ENCODE results near the gene HDAC8. TPM values are rescaled to one million over a fixed set of nuclear protein-coding genes. Genes with fewer than 3 reads are reported as not detected.
A peak's percentile ranks its signal among the peaks of the same experiment; 100 is the strongest.
"Not testable (repeated sequence)": the region's sequence is repeated elsewhere in the genome, so short reads cannot be mapped to it uniquely, and the experiment has no call there.

The HDAC8 gene
- total and polyA plus RNA-seq, 9 donors: 15.4 to 22.0 (median 17.7) TPM

- no peak overlapping the region for H3K4me3 ChIP-seq (ENCODE audit: low read length)
- H3K27me3 ChIP-seq (ENCODE audit: control insufficient read depth, insufficient read depth, low read length): no peaks in the 10 kb centered on the region
- H3K27ac ChIP-seq (ENCODE audit: low read length): no peak overlapping the region
- H3K4me1 ChIP-seq (ENCODE audit: control insufficient read depth, insufficient read depth, low read length): no peaks in the 10 kb centered on the region
- peaks cover 2% of the 10 kb centered on the region for H3K36me3 ChIP-seq (ENCODE audit: control insufficient read depth, insufficient read depth, low read length)
- peak; percentile 20 for DNase-seq
- no CpG with 5 or more reads among the region's 3 CpGs for WGBS (ENCODE audit: insufficient coverage)
- H3K9me3 ChIP-seq (replicated peaks; ENCODE audit: control insufficient read depth, low read depth, low read length): no peaks in the 10 kb centered on the region
These were observed 106.2 kb downstream of the HDAC8 start for GRCh38 chrX:72466493-72466892.

- Histone ChIP-seq H3K4me3 (ENCODE audit: low read length) (no peak overlapping the region), H3K27ac (ENCODE audit: low read length) (no peak overlapping the region), H3K27me3 (ENCODE audit: control insufficient read depth, insufficient read depth, low read length) (no peaks in the 10 kb centered on the region), H3K9me3 (replicated peaks; ENCODE audit: control insufficient read depth, low read depth, low read length) (no peaks in the 10 kb centered on the region), H3K4me1 (ENCODE audit: control insufficient read depth, insufficient read depth, low read length) (no peaks in the 10 kb centered on the region), H3K36me3 (ENCODE audit: control insufficient read depth, insufficient read depth, low read length) (peaks cover 2% of the 10 kb centered on the region)
- DNase-seq: no peak
- WGBS (ENCODE audit: insufficient coverage): no CpG with 5 or more reads among the region's 2 CpGs
These were observed 106.8 kb downstream of the HDAC8 start for GRCh38 chrX:72465889-72466288.

- no peaks in the 10 kb centered on the region for H3K9me3 ChIP-seq (replicated peaks; ENCODE audit: control insufficient read depth, low read depth, low read length)
- no peaks in the 10 kb centered on the region for H3K27me3 ChIP-seq (ENCODE audit: control insufficient read depth, insufficient read depth, low read length)
- DNase-seq: no peak
- H3K36me3 ChIP-seq (ENCODE audit: control insufficient read depth, insufficient read depth, low read length): peaks cover 2% of the 10 kb centered on the region
- 60% methylated on average over 1 of the region's 5 CpGs for WGBS (ENCODE audit: insufficient coverage)
- no peaks in the 10 kb centered on the region for H3K4me1 ChIP-seq (ENCODE audit: control insufficient read depth, insufficient read depth, low read length)
- H3K4me3 ChIP-seq (ENCODE audit: low read length): no peak overlapping the region
- H3K27ac ChIP-seq (ENCODE audit: low read length): no peak overlapping the region
These were observed 110.9 kb downstream of the HDAC8 start for GRCh38 chrX:72461766-72462165.

- DNase-seq: no peak
- Histone ChIP-seq H3K27ac (ENCODE audit: low read length) (no peak overlapping the region), H3K27me3 (ENCODE audit: control insufficient read depth, insufficient read depth, low read length) (no peaks in the 10 kb centered on the region), H3K4me1 (ENCODE audit: control insufficient read depth, insufficient read depth, low read length) (no peaks in the 10 kb centered on the region), H3K9me3 (replicated peaks; ENCODE audit: control insufficient read depth, low read depth, low read length) (no peaks in the 10 kb centered on the region), H3K36me3 (ENCODE audit: control insufficient read depth, insufficient read depth, low read length) (peaks cover 2% of the 10 kb centered on the region), H3K4me3 (ENCODE audit: low read length) (no peak overlapping the region)
- WGBS (ENCODE audit: insufficient coverage): no CpG with 5 or more reads among the region's 2 CpGs
These were observed 111.4 kb downstream of the HDAC8 start for GRCh38 chrX:72461288-72461687.

- no peak overlapping the region for H3K27ac ChIP-seq (ENCODE audit: low read length)
- DNase-seq: no peak
- no peaks in the 10 kb centered on the region for H3K27me3 ChIP-seq (ENCODE audit: control insufficient read depth, insufficient read depth, low read length)
- no CpG with 5 or more reads among the region's 1 CpG for WGBS (ENCODE audit: insufficient coverage)
- H3K36me3 ChIP-seq (ENCODE audit: control insufficient read depth, insufficient read depth, low read length): peaks cover 2% of the 10 kb centered on the region
- no peaks in the 10 kb centered on the region for H3K9me3 ChIP-seq (replicated peaks; ENCODE audit: control insufficient read depth, low read depth, low read length)
- no peak overlapping the region for H3K4me3 ChIP-seq (ENCODE audit: low read length)
- no peaks in the 10 kb centered on the region for H3K4me1 ChIP-seq (ENCODE audit: control insufficient read depth, insufficient read depth, low read length)
These were observed 111.9 kb downstream of the HDAC8 start for GRCh38 chrX:72460715-72461114.

GRCh38 chrX:72449034-72449433 is 123.6 kb downstream of the HDAC8 start:
- WGBS (ENCODE audit: insufficient coverage): no CpG with 5 or more reads among the region's 1 CpG
- H3K27me3 ChIP-seq (ENCODE audit: control insufficient read depth, insufficient read depth, low read length); DNase-seq; H3K27ac ChIP-seq (ENCODE audit: low read length); H3K9me3 ChIP-seq (replicated peaks; ENCODE audit: control insufficient read depth, low read depth, low read length); H3K4me3 ChIP-seq (ENCODE audit: low read length); H3K36me3 ChIP-seq (ENCODE audit: control insufficient read depth, insufficient read depth, low read length); H3K4me1 ChIP-seq (ENCODE audit: control insufficient read depth, insufficient read depth, low read length): not testable (repeated sequence)

GRCh38 chrX:72440764-72441163 is 131.9 kb downstream of the HDAC8 start:
- not testable (repeated sequence) for H3K4me1 ChIP-seq (ENCODE audit: control insufficient read depth, insufficient read depth, low read length); H3K27ac ChIP-seq (ENCODE audit: low read length); H3K9me3 ChIP-seq (replicated peaks; ENCODE audit: control insufficient read depth, low read depth, low read length); H3K4me3 ChIP-seq (ENCODE audit: low read length); H3K27me3 ChIP-seq (ENCODE audit: control insufficient read depth, insufficient read depth, low read length); H3K36me3 ChIP-seq (ENCODE audit: control insufficient read depth, insufficient read depth, low read length); DNase-seq
- 94% methylated on average over 9 of the region's 16 CpGs for WGBS (ENCODE audit: insufficient coverage)

- peaks cover 2% of the 10 kb centered on the region for H3K27me3 ChIP-seq (ENCODE audit: control insufficient read depth, insufficient read depth, low read length)
- no peak overlapping the region for H3K27ac ChIP-seq (ENCODE audit: low read length)
- no peak overlapping the region for H3K4me3 ChIP-seq (ENCODE audit: low read length)
- H3K36me3 ChIP-seq (ENCODE audit: control insufficient read depth, insufficient read depth, low read length): peaks cover 5% of the 10 kb centered on the region
- DNase-seq: no peak
- no peaks in the 10 kb centered on the region for H3K4me1 ChIP-seq (ENCODE audit: control insufficient read depth, insufficient read depth, low read length)
- peaks cover 12% of the 10 kb centered on the region for H3K9me3 ChIP-seq (replicated peaks; ENCODE audit: control insufficient read depth, low read depth, low read length)
These were observed 136.6 kb downstream of the HDAC8 start for GRCh38 chrX:72436010-72436409.

GRCh38 chrX:72430405-72430968 is 142.2 kb downstream of the HDAC8 start:
- Histone ChIP-seq H3K27ac (ENCODE audit: low read length) (no peak overlapping the region), H3K4me1 (ENCODE audit: control insufficient read depth, insufficient read depth, low read length) (no peaks in the 10 kb centered on the region)
- 80% methylated on average over 1 of the region's 4 CpGs for WGBS (ENCODE audit: insufficient coverage)

GRCh38 chrX:72421797-72422196 is 150.8 kb downstream of the HDAC8 start:
- Histone ChIP-seq H3K27me3 (ENCODE audit: control insufficient read depth, insufficient read depth, low read length) (no peaks in the 10 kb centered on the region), H3K4me1 (ENCODE audit: control insufficient read depth, insufficient read depth, low read length) (no peaks in the 10 kb centered on the region), H3K27ac (ENCODE audit: low read length) (no peak overlapping the region), H3K9me3 (replicated peaks; ENCODE audit: control insufficient read depth, low read depth, low read length) (peaks cover 30% of the 10 kb centered on the region), H3K4me3 (ENCODE audit: low read length) (no peak overlapping the region), H3K36me3 (ENCODE audit: control insufficient read depth, insufficient read depth, low read length) (no peaks in the 10 kb centered on the region)
- no peak for DNase-seq

More at GRCh38 chrX:72430405-72430968, 142.2 kb downstream of the HDAC8 start:
- no peak overlapping the region for H3K4me3 ChIP-seq (ENCODE audit: low read length)
- no peak for DNase-seq
- peaks cover 2% of the 10 kb centered on the region for H3K27me3 ChIP-seq (ENCODE audit: control insufficient read depth, insufficient read depth, low read length)
- H3K36me3 ChIP-seq (ENCODE audit: control insufficient read depth, insufficient read depth, low read length): peaks cover 5% of the 10 kb centered on the region
- H3K9me3 ChIP-seq (replicated peaks; ENCODE audit: control insufficient read depth, low read depth, low read length): peaks cover 5% of the 10 kb centered on the region

GRCh38 chrX:72409993-72410392 is 162.7 kb downstream of the HDAC8 start:
- Histone ChIP-seq H3K27ac (ENCODE audit: low read length) (no peak overlapping the region), H3K27me3 (ENCODE audit: control insufficient read depth, insufficient read depth, low read length) (peaks cover 2% of the 10 kb centered on the region), H3K36me3 (ENCODE audit: control insufficient read depth, insufficient read depth, low read length) (no peaks in the 10 kb centered on the region), H3K4me1 (ENCODE audit: control insufficient read depth, insufficient read depth, low read length) (no peaks in the 10 kb centered on the region), H3K9me3 (replicated peaks; ENCODE audit: control insufficient read depth, low read depth, low read length) (peaks cover 2% of the 10 kb centered on the region), H3K4me3 (ENCODE audit: low read length) (no peak overlapping the region)
- 64% methylated on average over 1 of the region's 1 CpG for WGBS (ENCODE audit: insufficient coverage)
- no peak for DNase-seq
